Muscle of back (tissue), 11 donors: ENCODE results near the gene ANP32B. TPM values are rescaled to one million over a fixed set of nuclear protein-coding genes. Genes with fewer than 3 reads are reported as not detected.

Experiments used
- DNase-seq, 3 donors: peaks; one replicate each; pipeline versions ENCODE4 v3.0.0 to v3.0.0-alpha.2; 2013
- polyA plus RNA-seq, 10 donors: library from polyadenylated mRNA; unstranded; fragments of 120-200 nt; gene quantifications; one replicate each; pipeline ENCODE4 v1.2.1, GENCODE V29; 2013; ENCODE audit not compliant: insufficient read length in 10 of 10

The ANP32B gene
- polyA plus RNA-seq, 10 donors: 128 to 188 (median 151) TPM

GRCh38 chr9:98062161-98062560 is 79.0 kb downstream of the ANP32B start:
- no peak for DNase-seq

GRCh38 chr9:98064623-98065392 is 81.7 kb downstream of the ANP32B start:
- DNase-seq: no peak

Other genes with a start within 250 kb of the ANP32B start
- under 1 TPM in 1 of 10 donors, not detected in 9; 0.07 TPM for gene FOXE1, start 130.1 kb upstream of the ANP32B start, polyA plus RNA-seq
- 10 to 100 TPM in 4 of 10 donors, 1 to 10 TPM in 6; 8.0 to 11.6 (median 9.7) TPM for gene TRMO, start 60.8 kb upstream of the ANP32B start, polyA plus RNA-seq
- gene HEMGN, start 45.2 kb upstream of the ANP32B start, polyA plus RNA-seq: 10 to 100 TPM in 3 of 10 donors, 1 to 10 TPM in 7; 3.8 to 18.6 (median 5.8) TPM
- gene NANS, start 73.4 kb downstream of the ANP32B start, polyA plus RNA-seq: 10 to 100 TPM; 30.3 to 39.3 (median 33.7) TPM
- 1 to 10 TPM in 7 of 10 donors, under 1 TPM in 3; 0.71 to 3.2 (median 1.5) TPM for gene TRIM14, start 135.9 kb downstream of the ANP32B start, polyA plus RNA-seq
- 1 to 10 TPM in 1 of 10 donors, under 1 TPM in 9; 0.13 to 1.2 (median 0.32) TPM for gene CORO2A, start 209.3 kb downstream of the ANP32B start, polyA plus RNA-seq